Neuronal stem cell (in vitro differentiated cells): ENCODE results near the gene LMO4.

ENCODE experiments used
- DNase-seq: peaks from one replicate; pipeline ENCODE4 v3.0.0-alpha.2; 2013; ENCODE audit warnings: low spot score
- H2AFZ ChIP-seq: one replicate; pipeline ENCODE4 v1.6.1; 2013; ENCODE audit warnings: mild to moderate bottlenecking, low read length, inconsistent platforms
- H2AK5ac ChIP-seq: 2 replicates; pipeline ENCODE4 v1.6.1; 2013; ENCODE audit warnings: low read depth, mild to moderate bottlenecking, inconsistent platforms, low read length, moderate library complexity, mixed read lengths
- H2BK120ac ChIP-seq: 2 replicates; pipeline ENCODE4 v1.6.1; 2013; ENCODE audit warnings: low read depth, mild to moderate bottlenecking, inconsistent platforms, low read length, moderate library complexity, mixed read lengths
- H2BK12ac ChIP-seq: one replicate; pipeline ENCODE4 v1.6.1; 2013; ENCODE audit warnings: low read length, inconsistent platforms
- H2BK15ac ChIP-seq: 2 replicates; pipeline ENCODE4 v1.6.1; 2013; ENCODE audit warnings: mild to moderate bottlenecking, low read length, inconsistent platforms, mixed read lengths
- H2BK5ac ChIP-seq: one replicate; pipeline ENCODE4 v1.6.1; 2013; ENCODE audit warnings: inconsistent platforms, mild to moderate bottlenecking, low read length, moderate library complexity
- H3K14ac ChIP-seq: one replicate; pipeline ENCODE4 v1.6.1; 2013; ENCODE audit warnings: low read length, inconsistent platforms
- H3K18ac ChIP-seq: 2 replicates; pipeline ENCODE4 v1.6.1; 2013; ENCODE audit warnings: low read length, inconsistent platforms
- H3K23ac ChIP-seq: 2 replicates; pipeline ENCODE4 v1.6.1; 2013; ENCODE audit warnings: low read depth, mild to moderate bottlenecking, mixed read lengths, low read length, inconsistent platforms; ENCODE audit not compliant: poor library complexity
- H3K27ac ChIP-seq: replicated peaks from 3 replicates; pipeline ENCODE4 v1.5.1; 2013; ENCODE audit warnings: low read length, inconsistent platforms
- H3K27me3 ChIP-seq, 3 experiments: 2 replicates each; pipeline ENCODE4 v1.6.1; 2013; ENCODE audit warnings: low read length in 3 of 3, mild to moderate bottlenecking in 2 of 3, inconsistent platforms in 1 of 3, low read depth in 1 of 3, mixed read lengths in 1 of 3, moderate library complexity in 1 of 3; ENCODE audit not compliant: control insufficient read depth in 3 of 3, insufficient read depth in 3 of 3
- H3K36me3 ChIP-seq, 2 donors: replicated peaks in 1 of 2; 2 replicates each; pipeline ENCODE4 v1.6.1; 2013; ENCODE audit warnings: low read length in 2 of 2; ENCODE audit not compliant: control insufficient read depth in 2 of 2, insufficient read depth in 2 of 2
- H3K4ac ChIP-seq: 2 replicates; pipeline ENCODE4 v1.6.1; 2013; ENCODE audit warnings: inconsistent platforms, mild to moderate bottlenecking, low read length, moderate library complexity
- H3K4me1 ChIP-seq, 2 donors: 1 replicate in 1 of 2; 2 replicates in 1 of 2; pipeline ENCODE4 v1.6.1; 2013; ENCODE audit warnings: low read length in 2 of 2, low read depth in 1 of 2; ENCODE audit not compliant: control insufficient read depth in 2 of 2, insufficient read depth in 1 of 2
- H3K4me2 ChIP-seq: one replicate; pipeline ENCODE4 v1.6.1; 2013; ENCODE audit warnings: mild to moderate bottlenecking, low read length, inconsistent platforms; ENCODE audit not compliant: insufficient read depth, poor library complexity, severe bottlenecking
- H3K4me3 ChIP-seq, 2 donors: 2 replicates each; pipeline ENCODE4 v1.5.1; 2013; ENCODE audit warnings: low read length in 2 of 2, mild to moderate bottlenecking in 2 of 2, inconsistent platforms in 1 of 2, moderate library complexity in 1 of 2
- H3K79me1 ChIP-seq: one replicate; pipeline ENCODE4 v1.6.1; 2013; ENCODE audit warnings: low read depth, mild to moderate bottlenecking, inconsistent platforms, low read length, moderate library complexity
- H3K9ac ChIP-seq: one replicate; pipeline ENCODE4 v1.6.1; 2013; ENCODE audit warnings: mild to moderate bottlenecking, low read depth, low read length, inconsistent platforms; ENCODE audit not compliant: poor library complexity
- H3K9me3 ChIP-seq, 2 donors: replicated peaks in 1 of 2; 2 replicates each; pipeline versions ENCODE3 to v1.6.1; 2013; ENCODE audit warnings: low read length in 2 of 2, mild to moderate bottlenecking in 2 of 2, inconsistent platforms in 1 of 2, low read depth in 1 of 2, mixed read lengths in 1 of 2, moderate library complexity in 1 of 2; ENCODE audit not compliant: control insufficient read depth in 2 of 2, insufficient read depth in 1 of 2
- H4K8ac ChIP-seq: one replicate; pipeline ENCODE4 v1.6.1; 2013; ENCODE audit warnings: low read depth, mild to moderate bottlenecking, inconsistent platforms, low read length, moderate library complexity
- H4K91ac ChIP-seq: one replicate; pipeline ENCODE4 v1.6.1; 2013; ENCODE audit warnings: low read length, low read depth, mild to moderate bottlenecking, inconsistent platforms; ENCODE audit not compliant: poor library complexity
- WGBS, 2 donors: extraction: QIAGEN DNeasy Blood & Tissue Kit; methylation state at CpG; one replicate each; pipeline ENCODE4 v1.1.7; 2013; ENCODE audit warnings: missing lambda C conversion rate in 2 of 2, mixed read lengths in 1 of 2; ENCODE audit not compliant: insufficient read length in 2 of 2, insufficient replicate concordance in 1 of 2; ENCODE audit errors: extremely low coverage in 2 of 2; 5-methylcytosine and 5-hydroxymethylcytosine counted together

Gene LMO4

GRCh38 chr1:87327376-87328271, 1.1 kb upstream of the LMO4 start:
- Histone ChIP-seq H3K27me3 (peaks cover 0 to 3% (median 0%) of the 10 kb centered on the region in 3 experiments), H3K4me1 (peaks cover 3 to 12% of the 10 kb centered on the region in 2 donors), H2BK120ac (no peak overlapping the region), H2AK5ac (no peak overlapping the region), H2BK12ac (no peak overlapping the region), H3K9ac (no peak overlapping the region), H3K4me2 (peak overlapping the region; percentile 52), H3K14ac (no peak overlapping the region), H3K36me3 (peaks cover 0 to 5% of the 10 kb centered on the region in 2 donors), H3K9me3 (no peaks in the 10 kb centered on the region), H2BK15ac (no peak overlapping the region), H4K8ac (no peak overlapping the region), H3K79me1 (no peaks in the 10 kb centered on the region), H3K4ac (no peak overlapping the region), H4K91ac (no peak overlapping the region), H3K27ac (peak overlapping the region; percentile 53), H3K23ac (no peak overlapping the region), H2BK5ac (no peak overlapping the region), H3K4me3 (peak overlapping the region; percentile 57 to 78), H2AFZ (peak overlapping the region; percentile 97), H3K18ac (peak overlapping the region; percentile 91)
- no peak for DNase-seq
- WGBS, 2 donors = no CpG with 5 or more reads among the region's 27 CpGs

- peak overlapping the region; percentile 57 for H3K4me2 ChIP-seq
- H3K23ac ChIP-seq = peak overlapping the region; percentile 77
- H3K14ac ChIP-seq = no peak overlapping the region
- no peak overlapping the region for H2BK120ac ChIP-seq
- H3K9ac ChIP-seq = peak overlapping the region; percentile 74
- peak overlapping the region; percentile 91 for H2AFZ ChIP-seq
- no CpG with 5 or more reads among the region's 35 CpGs for WGBS, 2 donors
- no peak for DNase-seq
- H4K91ac ChIP-seq = no peak overlapping the region
- peak overlapping the region; percentile 89 for H3K27ac ChIP-seq
- peaks cover 5 to 12% of the 10 kb centered on the region in 2 donors for H3K4me1 ChIP-seq
- peaks cover 0 to 3% (median 0%) of the 10 kb centered on the region in 3 experiments for H3K27me3 ChIP-seq
- H3K4ac ChIP-seq = no peak overlapping the region
- no peak overlapping the region for H2BK15ac ChIP-seq
- no peak overlapping the region for H2AK5ac ChIP-seq
- no peaks in the 10 kb centered on the region for H3K79me1 ChIP-seq
- H3K4me3 ChIP-seq = peak overlapping the region; percentile 57 to 96
- H2BK12ac ChIP-seq = no peak overlapping the region
- H4K8ac ChIP-seq = no peak overlapping the region
- H3K18ac ChIP-seq = peak overlapping the region; percentile 96
- H3K9me3 ChIP-seq = no peaks in the 10 kb centered on the region
- H3K36me3 ChIP-seq = peaks cover 0 to 19% of the 10 kb centered on the region in 2 donors
- H2BK5ac ChIP-seq = no peak overlapping the region
These were observed 408 bp downstream of the LMO4 start for GRCh38 chr1:87329051-87329525.

GRCh38 chr1:87329526-87330056, 911 bp downstream of the LMO4 start:
- Histone ChIP-seq H3K18ac (no peak overlapping the region), H3K14ac (no peak overlapping the region), H3K9ac (no peak overlapping the region), H2AFZ (peak overlapping the region; percentile 91), H3K4me1 (peaks cover 7 to 17% of the 10 kb centered on the region in 2 donors), H3K79me1 (no peaks in the 10 kb centered on the region), H3K4ac (no peak overlapping the region), H3K4me2 (peak overlapping the region; percentile 43), H2BK12ac (no peak overlapping the region), H3K27me3 (peaks cover 0 to 3% (median 0%) of the 10 kb centered on the region in 3 experiments), H2BK15ac (no peak overlapping the region), H3K36me3 (peaks cover 0 to 23% of the 10 kb centered on the region in 2 donors), H3K27ac (peak overlapping the region; percentile 89), H2AK5ac (no peak overlapping the region), H4K8ac (no peak overlapping the region), H3K23ac (no peak overlapping the region), H2BK120ac (no peak overlapping the region), H3K9me3 (no peaks in the 10 kb centered on the region), H4K91ac (no peak overlapping the region), H2BK5ac (no peak overlapping the region), H3K4me3 (peak overlapping the region; percentile 57 to 96)
- no CpG with 5 or more reads among the region's 7 CpGs for WGBS, 2 donors
- DNase-seq = no peak
